Neural cell (in vitro differentiated cells): ENCODE results near the gene KCNT1. TPM values are rescaled to one million over a fixed set of nuclear protein-coding genes. Genes with fewer than 3 reads are reported as not detected.

Experiments
- H2AFZ ChIP-seq: fragments of 200-600, 300-800 bp; sonication (generic), shearing (Covaris generic); 2 replicates; pipeline ENCODE4 v1.6.0; 2014; ENCODE audit warnings: low read depth, mild to moderate bottlenecking, antibody characterized with exemption, low read length, moderate library complexity
- H3F3A ChIP-seq: fragments of 200-600 bp; shearing (Covaris generic); 2 replicates; pipeline ENCODE4 v1.6.1; 2016; ENCODE audit warnings: mild to moderate bottlenecking, moderate library complexity, mixed read lengths, antibody characterized with exemption, low read length; ENCODE audit not compliant: insufficient read depth, poor library complexity, severe bottlenecking
- H3K27ac ChIP-seq: fragments of 200-600, 300-800 bp; sonication (generic), shearing (Covaris generic); 2 replicates; pipeline ENCODE4 v1.5.1; 2014; ENCODE audit warnings: mild to moderate bottlenecking, low read length, moderate library complexity
- H3K27me3 ChIP-seq: fragments of 300-800, 200-600 bp; sonication (generic), shearing (Covaris generic); 2 replicates; pipeline ENCODE4 v1.6.0; 2014; ENCODE audit warnings: mild to moderate bottlenecking, low read depth, low read length, moderate library complexity; ENCODE audit not compliant: insufficient read depth
- H3K36me3 ChIP-seq: fragments of 300-800, 200-600 bp; sonication (generic), shearing (Covaris generic); 2 replicates; pipeline ENCODE4 v1.5.1; 2014; ENCODE audit warnings: mild to moderate bottlenecking, antibody characterized with exemption, low read length, moderate library complexity; ENCODE audit not compliant: insufficient read depth
- H3K4me2 ChIP-seq: fragments of 300-800, 200-600 bp; sonication (generic), shearing (Covaris generic); 2 replicates; pipeline ENCODE4 v1.6.0; 2014; ENCODE audit warnings: mild to moderate bottlenecking, low read length
- H3K4me3 ChIP-seq: fragments of 300-800, 200-600 bp; sonication (generic), shearing (Covaris generic); 2 replicates; pipeline ENCODE4 v1.5.1; 2014; ENCODE audit warnings: mild to moderate bottlenecking, low read length, moderate library complexity
- H3K79me2 ChIP-seq: fragments of 200-600 bp; shearing (Covaris generic); replicated peaks from 2 replicates; pipeline ENCODE4 v1.6.0; 2014; ENCODE audit warnings: mild to moderate bottlenecking, low read length, moderate library complexity; ENCODE audit not compliant: insufficient read depth
- H3K9ac ChIP-seq: fragments of 300-800, 200-600 bp; sonication (generic), shearing (Covaris generic); 2 replicates; pipeline ENCODE4 v1.6.1; 2016; ENCODE audit warnings: mild to moderate bottlenecking, low read length, mixed read lengths
- H3K9me2 ChIP-seq: fragments of 200-600 bp; shearing (Covaris generic); 2 replicates; pipeline ENCODE4 v1.6.1; 2016; ENCODE audit warnings: mild to moderate bottlenecking, low read length, mixed read lengths; ENCODE audit not compliant: insufficient read depth
- H3K9me3 ChIP-seq: fragments of 200-600, 300-800 bp; sonication (generic), shearing (Covaris generic); 2 replicates; pipeline ENCODE4 v1.6.1; 2016; ENCODE audit warnings: mild to moderate bottlenecking, mixed run types, low read length, moderate library complexity, mixed read lengths
- H4K20me1 ChIP-seq: fragments of 200-600 bp; shearing (Covaris generic); 2 replicates; pipeline ENCODE4 v1.6.1; 2016; ENCODE audit warnings: mild to moderate bottlenecking, mixed run types; ENCODE audit not compliant: insufficient read depth
- EP300 ChIP-seq: fragments of 450-650 bp; conservative IDR thresholded peaks from 2 replicates; pipeline ENCODE4 v1.6.1; 2014; ENCODE audit warnings: antibody characterized with exemption, mild to moderate bottlenecking, moderate library complexity; ENCODE audit not compliant: poor library complexity, severe bottlenecking
- EZH2 ChIP-seq: fragments of 200-600, 300-800 bp; shearing (Covaris generic), sonication (generic); IDR thresholded peaks from 2 replicates; pipeline ENCODE4 v1.6.1; 2014; ENCODE audit warnings: antibody characterized with exemption, low read length, borderline replicate concordance, mild to moderate bottlenecking; ENCODE audit not compliant: insufficient read depth, poor library complexity, severe bottlenecking
- MXI1 ChIP-seq: fragments of 450-650 bp; conservative IDR thresholded peaks from 2 replicates; pipeline ENCODE4 v1.6.1; 2014; ENCODE audit warnings: antibody characterized with exemption, mild to moderate bottlenecking; ENCODE audit not compliant: poor library complexity, severe bottlenecking
- POLR2AphosphoS5 ChIP-seq: IDR thresholded peaks from 2 replicates; pipeline ENCODE4 v1.6.1; 2012
- RAD21 ChIP-seq: fragments of 450-650 bp; conservative IDR thresholded peaks from 2 replicates; pipeline ENCODE4 v1.6.1; 2014; ENCODE audit warnings: antibody characterized with exemption, mild to moderate bottlenecking, moderate library complexity
- SMC3 ChIP-seq: fragments of 450-650 bp; conservative IDR thresholded peaks from 2 replicates; pipeline ENCODE4 v1.6.1; 2014; ENCODE audit warnings: antibody characterized with exemption, mild to moderate bottlenecking, moderate library complexity; ENCODE audit not compliant: poor library complexity
- TAF1 ChIP-seq: IDR thresholded peaks from 2 replicates; pipeline ENCODE4 v1.6.1; 2012; ENCODE audit warnings: low read depth
- polyA plus RNA-seq: library from polyadenylated mRNA; depleted of rRNA; stranded (reverse); fragments of >200 nt; gene quantifications from 2 replicates; pipeline ENCODE4 v1.2.3, GENCODE V29; 2014
- TF ChIP-seq, protein P1 (sequence below): fragments of 450-650 bp; IDR thresholded peaks from 2 replicates; pipeline ENCODE4 v1.5.1; 2014; ENCODE audit warnings: antibody characterized with exemption, mild to moderate bottlenecking, moderate library complexity; ENCODE audit not compliant: poor library complexity, severe bottlenecking
- TF ChIP-seq, protein P2 (sequence below): IDR thresholded peaks from 2 replicates; pipeline ENCODE4 v1.6.1; 2012; ENCODE audit warnings: borderline replicate concordance

Gene KCNT1
- polyA plus RNA-seq, 1 donor from 2014 or later: 0.67 TPM

DNA sequence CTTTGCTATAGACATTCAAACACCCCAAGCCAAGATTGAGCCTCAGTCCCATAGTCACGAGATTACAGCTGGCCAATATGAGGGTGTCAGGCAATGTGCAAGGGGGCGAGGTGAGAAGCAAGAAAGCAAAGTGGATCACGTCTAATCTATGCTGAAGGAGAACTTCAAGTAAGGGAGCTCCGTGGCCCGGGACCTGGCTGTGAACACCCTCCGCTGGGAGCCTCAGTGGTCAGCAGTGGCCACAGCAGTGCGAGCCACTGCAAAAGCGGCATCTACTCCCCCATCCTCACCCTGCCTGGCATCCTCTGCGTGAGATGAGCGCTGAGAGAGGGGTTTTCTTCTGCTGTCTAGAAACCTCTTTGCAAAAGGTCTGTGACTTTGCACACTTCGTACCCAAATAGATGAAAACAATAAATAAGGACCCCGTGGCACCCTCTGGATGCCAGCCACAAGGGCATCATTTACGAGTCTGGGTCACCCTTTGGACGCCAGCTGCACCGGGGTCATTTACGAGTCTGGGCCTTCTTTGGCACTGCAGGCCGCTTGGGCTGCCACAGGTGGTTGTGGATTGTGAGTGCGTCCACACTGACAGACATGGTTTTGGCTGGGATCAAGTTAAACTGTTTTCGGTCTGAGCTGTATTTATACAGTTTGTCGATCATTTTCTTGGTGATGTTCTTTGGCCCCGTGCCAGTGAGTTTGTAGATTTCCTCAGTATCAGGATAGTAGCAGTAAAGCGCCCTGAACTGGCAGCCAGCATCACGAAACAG lies 109.0 kb downstream of the KCNT1 start:
- H4K20me1 ChIP-seq: no peaks in the 10 kb centered on the region
- no peaks in the 10 kb centered on the region for H3K79me2 ChIP-seq
- H3K27me3 ChIP-seq: no peaks in the 10 kb centered on the region
- no peak overlapping the region for H3K9ac ChIP-seq
- H3K4me3 ChIP-seq: no peak overlapping the region
- H3K27ac ChIP-seq: no peak overlapping the region
- H3K9me3 ChIP-seq: no peaks in the 10 kb centered on the region
- H3K36me3 ChIP-seq: peaks cover 10% of the 10 kb centered on the region
- no peak for TF ChIP-seq EZH2
- no peak for TF ChIP-seq POLR2AphosphoS5
- TF ChIP-seq SMC3: no peak
- no peak for TF ChIP-seq TAF1
- TF ChIP-seq, protein P1, sequence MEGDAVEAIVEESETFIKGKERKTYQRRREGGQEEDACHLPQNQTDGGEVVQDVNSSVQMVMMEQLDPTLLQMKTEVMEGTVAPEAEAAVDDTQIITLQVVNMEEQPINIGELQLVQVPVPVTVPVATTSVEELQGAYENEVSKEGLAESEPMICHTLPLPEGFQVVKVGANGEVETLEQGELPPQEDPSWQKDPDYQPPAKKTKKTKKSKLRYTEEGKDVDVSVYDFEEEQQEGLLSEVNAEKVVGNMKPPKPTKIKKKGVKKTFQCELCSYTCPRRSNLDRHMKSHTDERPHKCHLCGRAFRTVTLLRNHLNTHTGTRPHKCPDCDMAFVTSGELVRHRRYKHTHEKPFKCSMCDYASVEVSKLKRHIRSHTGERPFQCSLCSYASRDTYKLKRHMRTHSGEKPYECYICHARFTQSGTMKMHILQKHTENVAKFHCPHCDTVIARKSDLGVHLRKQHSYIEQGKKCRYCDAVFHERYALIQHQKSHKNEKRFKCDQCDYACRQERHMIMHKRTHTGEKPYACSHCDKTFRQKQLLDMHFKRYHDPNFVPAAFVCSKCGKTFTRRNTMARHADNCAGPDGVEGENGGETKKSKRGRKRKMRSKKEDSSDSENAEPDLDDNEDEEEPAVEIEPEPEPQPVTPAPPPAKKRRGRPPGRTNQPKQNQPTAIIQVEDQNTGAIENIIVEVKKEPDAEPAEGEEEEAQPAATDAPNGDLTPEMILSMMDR: no peak
- TF ChIP-seq, protein P2, sequence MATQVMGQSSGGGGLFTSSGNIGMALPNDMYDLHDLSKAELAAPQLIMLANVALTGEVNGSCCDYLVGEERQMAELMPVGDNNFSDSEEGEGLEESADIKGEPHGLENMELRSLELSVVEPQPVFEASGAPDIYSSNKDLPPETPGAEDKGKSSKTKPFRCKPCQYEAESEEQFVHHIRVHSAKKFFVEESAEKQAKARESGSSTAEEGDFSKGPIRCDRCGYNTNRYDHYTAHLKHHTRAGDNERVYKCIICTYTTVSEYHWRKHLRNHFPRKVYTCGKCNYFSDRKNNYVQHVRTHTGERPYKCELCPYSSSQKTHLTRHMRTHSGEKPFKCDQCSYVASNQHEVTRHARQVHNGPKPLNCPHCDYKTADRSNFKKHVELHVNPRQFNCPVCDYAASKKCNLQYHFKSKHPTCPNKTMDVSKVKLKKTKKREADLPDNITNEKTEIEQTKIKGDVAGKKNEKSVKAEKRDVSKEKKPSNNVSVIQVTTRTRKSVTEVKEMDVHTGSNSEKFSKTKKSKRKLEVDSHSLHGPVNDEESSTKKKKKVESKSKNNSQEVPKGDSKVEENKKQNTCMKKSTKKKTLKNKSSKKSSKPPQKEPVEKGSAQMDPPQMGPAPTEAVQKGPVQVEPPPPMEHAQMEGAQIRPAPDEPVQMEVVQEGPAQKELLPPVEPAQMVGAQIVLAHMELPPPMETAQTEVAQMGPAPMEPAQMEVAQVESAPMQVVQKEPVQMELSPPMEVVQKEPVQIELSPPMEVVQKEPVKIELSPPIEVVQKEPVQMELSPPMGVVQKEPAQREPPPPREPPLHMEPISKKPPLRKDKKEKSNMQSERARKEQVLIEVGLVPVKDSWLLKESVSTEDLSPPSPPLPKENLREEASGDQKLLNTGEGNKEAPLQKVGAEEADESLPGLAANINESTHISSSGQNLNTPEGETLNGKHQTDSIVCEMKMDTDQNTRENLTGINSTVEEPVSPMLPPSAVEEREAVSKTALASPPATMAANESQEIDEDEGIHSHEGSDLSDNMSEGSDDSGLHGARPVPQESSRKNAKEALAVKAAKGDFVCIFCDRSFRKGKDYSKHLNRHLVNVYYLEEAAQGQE: no peak
- no peak for TF ChIP-seq MXI1
- no peaks in the 10 kb centered on the region for H3K9me2 ChIP-seq
- H3F3A ChIP-seq: no peaks in the 10 kb centered on the region
- H2AFZ ChIP-seq: no peak overlapping the region
- H3K4me2 ChIP-seq: no peak overlapping the region

DNA sequence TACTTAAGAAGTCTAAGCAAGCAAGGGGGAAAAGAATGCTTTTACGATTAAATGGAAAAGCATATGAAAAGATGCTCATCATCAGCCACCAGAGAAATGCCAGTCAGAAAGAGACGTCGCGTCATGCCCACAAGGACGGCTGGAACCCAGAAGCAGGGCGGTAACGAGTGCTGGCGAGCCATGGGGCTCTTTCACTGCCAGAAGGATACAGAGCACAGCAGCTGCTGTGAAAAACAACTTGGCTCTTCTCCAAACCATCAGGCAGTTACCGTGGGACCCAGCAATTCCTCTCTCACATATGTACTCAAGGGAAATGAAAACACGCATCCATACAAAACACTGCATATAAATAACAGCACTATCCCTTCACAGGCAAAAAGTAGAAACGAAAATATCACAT lies 109.8 kb downstream of the KCNT1 start:
- Histone ChIP-seq H3K27me3 (no peaks in the 10 kb centered on the region), H3K9me2 (no peaks in the 10 kb centered on the region), H3K4me3 (no peak overlapping the region), H4K20me1 (no peaks in the 10 kb centered on the region), H3F3A (no peaks in the 10 kb centered on the region), H3K9ac (no peak overlapping the region), H3K4me2 (no peak overlapping the region), H3K36me3 (peaks cover 10% of the 10 kb centered on the region), H3K9me3 (no peaks in the 10 kb centered on the region), H3K79me2 (no peaks in the 10 kb centered on the region), H3K27ac (no peak overlapping the region), H2AFZ (no peak overlapping the region)
- TF ChIP-seq, protein P1: no peak
- TF ChIP-seq POLR2AphosphoS5 (no peak), EZH2 (no peak), SMC3 (no peak), RAD21 (no peak), MXI1 (no peak), TAF1 (no peak), EP300 (no peak)
- TF ChIP-seq, protein P2: no peak
